Keratinocyte (primary cell): ENCODE data around the gene PRR36. TPM values are rescaled to one million over a fixed set of nuclear protein-coding genes. Genes with fewer than 3 reads are reported as not detected.

ENCODE experiments used
- DNase-seq: peaks from one replicate; pipeline ENCODE4 v3.0.0-alpha.2; 2011; ENCODE audit warnings: low read depth, missing footprints, low spot score
- FAIRE-seq: peaks from 2 replicates; lab custom pipeline; 2011; peaks lifted over from hg19 to GRCh38; lab: Jason Lieb, UNC
- H2AFZ ChIP-seq: 2 replicates; pipeline ENCODE4 v1.6.0; 2012; ENCODE audit warnings: low read length, control low read depth, inconsistent platforms; ENCODE audit not compliant: control insufficient read depth
- H3K27ac ChIP-seq: 2 replicates; pipeline ENCODE4 v1.5.1; 2011; ENCODE audit warnings: low read length; ENCODE audit not compliant: control insufficient read depth, insufficient read depth
- H3K27me3 ChIP-seq: 3 replicates; pipeline ENCODE4 v1.6.0; 2011; ENCODE audit warnings: low read length; ENCODE audit not compliant: control insufficient read depth, insufficient read depth; ENCODE audit errors: extremely low read depth
- H3K36me3 ChIP-seq, 2 experiments: 2 replicates in 1 of 2; 3 replicates in 1 of 2; pipeline ENCODE4 v1.5.1; 2011; ENCODE audit warnings: low read length in 2 of 2, mild to moderate bottlenecking in 1 of 2; ENCODE audit not compliant: control insufficient read depth in 2 of 2, insufficient read depth in 2 of 2; ENCODE audit errors: extremely low read depth in 1 of 2
- H3K4me1 ChIP-seq: 3 replicates; pipeline ENCODE4 v1.5.1; 2011; ENCODE audit warnings: low read length; ENCODE audit not compliant: control insufficient read depth, insufficient read depth; ENCODE audit errors: extremely low read depth
- H3K4me2 ChIP-seq: 3 replicates; pipeline ENCODE4 v1.6.0; 2011; ENCODE audit warnings: low read depth, low read length; ENCODE audit not compliant: control insufficient read depth, insufficient read depth; ENCODE audit errors: extremely low read depth
- H3K4me3 ChIP-seq, 3 experiments: fragments of 200-600 bp in 1 of 3; sonication (generic) in 1 of 3; 2 replicates in 2 of 3; 3 replicates in 1 of 3; pipeline ENCODE4 v1.5.1; 2011 to 2016; ENCODE audit warnings: low read length in 3 of 3, mild to moderate bottlenecking in 3 of 3, control low read depth in 2 of 3, inconsistent platforms in 1 of 3, low read depth in 1 of 3, mixed read lengths in 1 of 3, mixed run types in 1 of 3, moderate library complexity in 1 of 3; ENCODE audit not compliant: control insufficient read depth in 2 of 3, insufficient read depth in 2 of 3; ENCODE audit errors: extremely low read depth in 1 of 3
- H3K79me2 ChIP-seq: 2 replicates; pipeline ENCODE4 v1.6.0; 2012; ENCODE audit warnings: low read length; ENCODE audit not compliant: control insufficient read depth, insufficient read depth
- H3K9ac ChIP-seq: 3 replicates; pipeline ENCODE4 v1.6.0; 2011; ENCODE audit warnings: low read length; ENCODE audit not compliant: control insufficient read depth, insufficient read depth; ENCODE audit errors: extremely low read depth
- H3K9me1 ChIP-seq: 3 replicates; pipeline ENCODE4 v1.6.0; 2011; ENCODE audit warnings: low read length; ENCODE audit not compliant: control insufficient read depth, insufficient read depth; ENCODE audit errors: extremely low read depth
- H3K9me3 ChIP-seq: 2 replicates; pipeline ENCODE4 v1.5.1; 2012; ENCODE audit warnings: low read depth, low read length; ENCODE audit not compliant: control insufficient read depth
- H4K20me1 ChIP-seq: 3 replicates; pipeline ENCODE4 v1.6.0; 2011; ENCODE audit warnings: low read length; ENCODE audit not compliant: control insufficient read depth, insufficient read depth; ENCODE audit errors: extremely low read depth
- EZH2 ChIP-seq: IDR thresholded peaks from one replicate; pipeline ENCODE4 v1.6.1; 2012; ENCODE audit warnings: inconsistent platforms, mild to moderate bottlenecking, low read length, moderate library complexity
- dilution Hi-C: fragments of 300-500 bp; cut with MboI; formaldehyde crosslinking; loops from one replicate; pipeline ENCODE4 v1.7.0; 2020; ENCODE audit warnings: low sequenced_read_pairs; ENCODE audit not compliant: extremely low pct_ligation_motif_present
- polyA plus RNA-seq, 5 experiments: library from polyadenylated mRNA; depleted of rRNA in 3 of 5; stranded (reverse) in 3 of 5; stranded (forward) in 1 of 5; unstranded in 1 of 5; fragments of >200 nt; gene quantifications; 1 replicate in 1 of 5; 2 replicates in 3 of 5; 3 replicates in 1 of 5; pipeline versions ENCODE4 v1.2.1 to v1.2.3, GENCODE V29; 2011 to 2012; ENCODE audit warnings: missing spikeins in 2 of 5, low read depth in 1 of 5, low replicate concordance in 1 of 5
- TF ChIP-seq, protein P1 (sequence below), 3 experiments: IDR thresholded peaks in 1 of 3; conservative IDR thresholded peaks in 1 of 3; optimal IDR thresholded peaks in 1 of 3; 2 replicates in 2 of 3; 3 replicates in 1 of 3; pipeline versions ENCODE3 to v1.5.1; 2011; ENCODE audit warnings: low read length in 3 of 3, mild to moderate bottlenecking in 3 of 3, moderate library complexity in 2 of 3, control low read depth in 1 of 3, inconsistent platforms in 1 of 3; ENCODE audit not compliant: insufficient read depth in 2 of 3; ENCODE audit errors: extremely low read depth in 1 of 3

PRR36 gene
- polyA plus RNA-seq, 1 donor (not counting 4 experiments of a cell fraction or from before 2014, with no cell fraction given), result not detected

DNA sequence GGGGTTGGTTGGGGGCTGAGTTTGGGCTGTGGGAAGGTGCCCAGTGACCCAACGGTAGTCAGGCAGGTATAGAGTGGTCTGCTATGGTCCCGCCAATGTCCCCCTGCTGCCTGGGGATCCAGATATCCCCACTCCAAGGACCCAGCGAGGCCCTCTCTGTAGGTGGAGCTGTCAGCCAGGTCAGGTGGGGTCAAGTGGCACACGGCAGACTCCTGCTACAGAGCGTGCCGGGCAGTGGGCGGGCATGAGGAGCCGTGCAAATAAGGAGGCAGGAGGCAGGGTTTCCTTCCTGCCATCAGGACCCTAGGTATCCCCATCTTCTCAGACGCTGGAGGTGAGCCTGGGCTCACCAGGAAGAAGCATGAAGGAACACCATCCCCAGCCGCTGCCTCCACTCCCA lies 29.2 kb downstream of the PRR36 start:
- H2AFZ ChIP-seq, result no peak overlapping the region
- dilution Hi-C loops, result no loop called here
- no peak for DNase-seq

DNA sequence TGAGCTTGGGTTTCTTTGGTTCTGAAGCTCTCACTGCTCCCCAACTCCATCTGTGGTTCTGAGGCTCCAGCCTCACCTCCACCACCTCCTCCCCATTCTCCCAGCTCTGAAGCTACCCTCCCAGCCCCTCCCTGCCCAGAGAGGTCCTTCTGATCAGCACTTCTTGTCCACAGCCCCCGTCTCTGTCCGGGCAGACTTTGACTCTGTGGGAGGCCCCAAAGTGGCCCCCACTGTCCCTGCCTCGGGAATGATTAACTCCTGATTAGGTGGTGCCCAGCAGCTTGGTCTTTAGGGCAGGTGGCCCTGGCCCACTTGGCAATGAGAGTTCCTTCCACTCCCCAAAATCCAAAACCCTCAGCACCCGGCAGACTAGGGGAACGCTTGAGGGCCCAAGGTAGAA lies 29.8 kb downstream of the PRR36 start:
- no peak for FAIRE-seq

More for the DNA sequence above, 29.2 kb downstream of the PRR36 start:
- no peak overlapping the region for H3K4me3 ChIP-seq
- H4K20me1 ChIP-seq, result no peaks in the 10 kb centered on the region
- H3K9me1 ChIP-seq, result no peaks in the 10 kb centered on the region
- no peaks in the 10 kb centered on the region for H3K27me3 ChIP-seq
- no peak overlapping the region for H3K9ac ChIP-seq
- H3K4me1 ChIP-seq, result peaks cover under 1% of the 10 kb centered on the region
- H3K27ac ChIP-seq, result no peak overlapping the region
- TF ChIP-seq, protein P1, sequence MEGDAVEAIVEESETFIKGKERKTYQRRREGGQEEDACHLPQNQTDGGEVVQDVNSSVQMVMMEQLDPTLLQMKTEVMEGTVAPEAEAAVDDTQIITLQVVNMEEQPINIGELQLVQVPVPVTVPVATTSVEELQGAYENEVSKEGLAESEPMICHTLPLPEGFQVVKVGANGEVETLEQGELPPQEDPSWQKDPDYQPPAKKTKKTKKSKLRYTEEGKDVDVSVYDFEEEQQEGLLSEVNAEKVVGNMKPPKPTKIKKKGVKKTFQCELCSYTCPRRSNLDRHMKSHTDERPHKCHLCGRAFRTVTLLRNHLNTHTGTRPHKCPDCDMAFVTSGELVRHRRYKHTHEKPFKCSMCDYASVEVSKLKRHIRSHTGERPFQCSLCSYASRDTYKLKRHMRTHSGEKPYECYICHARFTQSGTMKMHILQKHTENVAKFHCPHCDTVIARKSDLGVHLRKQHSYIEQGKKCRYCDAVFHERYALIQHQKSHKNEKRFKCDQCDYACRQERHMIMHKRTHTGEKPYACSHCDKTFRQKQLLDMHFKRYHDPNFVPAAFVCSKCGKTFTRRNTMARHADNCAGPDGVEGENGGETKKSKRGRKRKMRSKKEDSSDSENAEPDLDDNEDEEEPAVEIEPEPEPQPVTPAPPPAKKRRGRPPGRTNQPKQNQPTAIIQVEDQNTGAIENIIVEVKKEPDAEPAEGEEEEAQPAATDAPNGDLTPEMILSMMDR (optimal IDR thresholded peaks at IDR 0.05 in 1 of 3, IDR thresholded peaks at IDR 0.05 in 1 of 3, conservative IDR thresholded peaks at IDR 0.05 in 1 of 3; ENCODE audit: extremely low read depth in 1 of 3, insufficient read depth in 2 of 3, low read length in 3 of 3), result no peak
- no peak for TF ChIP-seq EZH2
- no peak overlapping the region for H3K4me2 ChIP-seq
- H3K9me3 ChIP-seq, result no peaks in the 10 kb centered on the region
- H3K36me3 ChIP-seq, result no peaks in the 10 kb centered on the region
- peaks cover 4% of the 10 kb centered on the region for H3K79me2 ChIP-seq
- FAIRE-seq, result no peak

More for the DNA sequence above, 29.8 kb downstream of the PRR36 start:
- no peak for TF ChIP-seq EZH2
- TF ChIP-seq, protein P1 (optimal IDR thresholded peaks at IDR 0.05 in 1 of 3, IDR thresholded peaks at IDR 0.05 in 1 of 3, conservative IDR thresholded peaks at IDR 0.05 in 1 of 3; ENCODE audit: extremely low read depth in 1 of 3, insufficient read depth in 2 of 3, low read length in 3 of 3), result no peak
- no peak overlapping the region for H3K27ac ChIP-seq
- no peaks in the 10 kb centered on the region for H3K4me1 ChIP-seq
- H3K27me3 ChIP-seq, result no peaks in the 10 kb centered on the region
- H3K36me3 ChIP-seq, result no peaks in the 10 kb centered on the region
- H3K9ac ChIP-seq, result no peak overlapping the region
- no peaks in the 10 kb centered on the region for H3K9me3 ChIP-seq
- dilution Hi-C loops, result no loop called here
- H2AFZ ChIP-seq, result no peak overlapping the region
- no peak overlapping the region for H3K4me3 ChIP-seq
- H3K9me1 ChIP-seq, result no peaks in the 10 kb centered on the region
- H4K20me1 ChIP-seq, result no peaks in the 10 kb centered on the region
- H3K4me2 ChIP-seq, result no peak overlapping the region
- no peak for DNase-seq
- H3K79me2 ChIP-seq, result peaks cover 4% of the 10 kb centered on the region
